MM.1S (cell line): ENCODE measurements around the gene HIVEP1.

Source experiments
- EZH2phosphoT487 ChIP-seq: fragments of 300-600 bp; sonication (generic); IDR thresholded peaks from 2 replicates; pipeline ENCODE4 v1.6.1; 2018; ENCODE audit warnings: antibody characterized with exemption, low read length
- TF ChIP-seq, protein P1 (sequence below): fragments of 300-600 bp; sonication (generic); IDR thresholded peaks from 2 replicates; pipeline ENCODE4 v1.5.1; 2016; ENCODE audit warnings: antibody characterized with exemption, low read length, mixed read lengths

DNA sequence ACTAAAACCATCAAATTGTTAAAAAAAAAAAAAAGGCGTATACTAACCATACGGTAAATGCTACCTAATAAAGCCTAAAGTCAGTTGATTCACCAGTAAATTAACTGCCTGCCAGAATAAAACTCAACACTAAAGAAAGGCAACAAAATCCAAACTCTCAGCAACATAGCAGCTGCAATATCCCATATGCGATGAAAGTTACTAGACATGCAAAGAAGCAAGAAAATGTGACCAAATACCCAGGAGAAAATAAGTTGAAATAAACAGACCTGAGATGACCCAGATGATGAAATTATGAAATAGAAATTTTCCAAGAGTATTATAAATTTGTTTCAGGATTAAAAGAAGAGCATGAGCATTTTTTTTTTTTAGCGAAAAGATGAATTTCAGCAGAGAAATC is 174.4 kb downstream of the HIVEP1 start:
- TF ChIP-seq, protein P1, sequence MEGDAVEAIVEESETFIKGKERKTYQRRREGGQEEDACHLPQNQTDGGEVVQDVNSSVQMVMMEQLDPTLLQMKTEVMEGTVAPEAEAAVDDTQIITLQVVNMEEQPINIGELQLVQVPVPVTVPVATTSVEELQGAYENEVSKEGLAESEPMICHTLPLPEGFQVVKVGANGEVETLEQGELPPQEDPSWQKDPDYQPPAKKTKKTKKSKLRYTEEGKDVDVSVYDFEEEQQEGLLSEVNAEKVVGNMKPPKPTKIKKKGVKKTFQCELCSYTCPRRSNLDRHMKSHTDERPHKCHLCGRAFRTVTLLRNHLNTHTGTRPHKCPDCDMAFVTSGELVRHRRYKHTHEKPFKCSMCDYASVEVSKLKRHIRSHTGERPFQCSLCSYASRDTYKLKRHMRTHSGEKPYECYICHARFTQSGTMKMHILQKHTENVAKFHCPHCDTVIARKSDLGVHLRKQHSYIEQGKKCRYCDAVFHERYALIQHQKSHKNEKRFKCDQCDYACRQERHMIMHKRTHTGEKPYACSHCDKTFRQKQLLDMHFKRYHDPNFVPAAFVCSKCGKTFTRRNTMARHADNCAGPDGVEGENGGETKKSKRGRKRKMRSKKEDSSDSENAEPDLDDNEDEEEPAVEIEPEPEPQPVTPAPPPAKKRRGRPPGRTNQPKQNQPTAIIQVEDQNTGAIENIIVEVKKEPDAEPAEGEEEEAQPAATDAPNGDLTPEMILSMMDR, result no peak
- no peak for TF ChIP-seq EZH2phosphoT487
